HG02798 (cell line): ENCODE measurements around the gene WDR38.

Experiments used
- ATAC-seq: cut with Tn5 transposase; IDR thresholded peaks from one replicate; pipeline ENCODE4 v1.9.1; 2021; ENCODE audit warnings: mild to moderate bottlenecking; ENCODE audit not compliant: unreplicated experiment, poor library complexity

Gene WDR38

GRCh38 chr9:124852829-124853531 lies at the start of gene WDR38:
TSS of gene WDR38 (plus strand) at chr9:124853460. CDS start at chr9:124853532, 72 bp downstream.
- ATAC-seq: peak; percentile 80

GRCh38 chr9:124803911-124804310 lies 49.3 kb upstream of the WDR38 start:
- no peak for ATAC-seq

GRCh38 chr9:124805186-124805585 lies 48.1 kb upstream of the WDR38 start:
- ATAC-seq: no peak

- no peak for ATAC-seq
Observed at GRCh38 chr9:124808246-124808956, 44.9 kb upstream of the WDR38 start.

- ATAC-seq: no peak
Observed at GRCh38 chr9:124809211-124809610, 44.0 kb upstream of the WDR38 start.

GRCh38 chr9:124809741-124810500 lies 43.3 kb upstream of the WDR38 start:
- no peak for ATAC-seq

- no peak for ATAC-seq
Observed at GRCh38 chr9:124810663-124811355, 42.5 kb upstream of the WDR38 start.

GRCh38 chr9:124812441-124812876 lies 40.8 kb upstream of the WDR38 start:
- ATAC-seq: no peak

- ATAC-seq: no peak
Observed at GRCh38 chr9:124813041-124813440, 40.2 kb upstream of the WDR38 start.

GRCh38 chr9:124813501-124814163 lies 39.6 kb upstream of the WDR38 start:
- ATAC-seq: no peak

GRCh38 chr9:124814164-124814535 lies 39.1 kb upstream of the WDR38 start:
- no peak for ATAC-seq

GRCh38 chr9:124815601-124816000 lies 37.7 kb upstream of the WDR38 start:
- no peak for ATAC-seq

GRCh38 chr9:124818431-124819281 lies 34.6 kb upstream of the WDR38 start:
- ATAC-seq: peak; percentile 66

- no peak for ATAC-seq
Observed at GRCh38 chr9:124820698-124821623, 32.3 kb upstream of the WDR38 start.

GRCh38 chr9:124828489-124829333 lies 24.5 kb upstream of the WDR38 start:
- no peak for ATAC-seq

GRCh38 chr9:124829334-124829669 lies 24.0 kb upstream of the WDR38 start:
- no peak for ATAC-seq

GRCh38 chr9:124830593-124830992 lies 22.7 kb upstream of the WDR38 start:
- ATAC-seq: no peak
